Tibial nerve (tissue), 4 donors: ENCODE results near the gene AQP12B.

Experiments
- EP300 ChIP-seq, 2 donors: sonication (generic); formaldehyde crosslinking; IDR thresholded peaks; one replicate each; pipeline ENCODE4 v1.6.1; 2017; ENCODE audit warnings: antibody characterized with exemption in 2 of 2, mild to moderate bottlenecking in 1 of 2
- TF ChIP-seq, protein P1 (sequence below), 5 experiments: fragments of 200-600 bp in 3 of 5; fragments of 450-650 bp in 2 of 5; sonication (generic) in 3 of 5; IDR thresholded peaks; one replicate each; pipeline ENCODE4 v1.5.1; 2016 to 2019; ENCODE audit warnings: antibody characterized with exemption in 5 of 5, mild to moderate bottlenecking in 3 of 5, moderate library complexity in 2 of 5

- TF ChIP-seq, protein P1, sequence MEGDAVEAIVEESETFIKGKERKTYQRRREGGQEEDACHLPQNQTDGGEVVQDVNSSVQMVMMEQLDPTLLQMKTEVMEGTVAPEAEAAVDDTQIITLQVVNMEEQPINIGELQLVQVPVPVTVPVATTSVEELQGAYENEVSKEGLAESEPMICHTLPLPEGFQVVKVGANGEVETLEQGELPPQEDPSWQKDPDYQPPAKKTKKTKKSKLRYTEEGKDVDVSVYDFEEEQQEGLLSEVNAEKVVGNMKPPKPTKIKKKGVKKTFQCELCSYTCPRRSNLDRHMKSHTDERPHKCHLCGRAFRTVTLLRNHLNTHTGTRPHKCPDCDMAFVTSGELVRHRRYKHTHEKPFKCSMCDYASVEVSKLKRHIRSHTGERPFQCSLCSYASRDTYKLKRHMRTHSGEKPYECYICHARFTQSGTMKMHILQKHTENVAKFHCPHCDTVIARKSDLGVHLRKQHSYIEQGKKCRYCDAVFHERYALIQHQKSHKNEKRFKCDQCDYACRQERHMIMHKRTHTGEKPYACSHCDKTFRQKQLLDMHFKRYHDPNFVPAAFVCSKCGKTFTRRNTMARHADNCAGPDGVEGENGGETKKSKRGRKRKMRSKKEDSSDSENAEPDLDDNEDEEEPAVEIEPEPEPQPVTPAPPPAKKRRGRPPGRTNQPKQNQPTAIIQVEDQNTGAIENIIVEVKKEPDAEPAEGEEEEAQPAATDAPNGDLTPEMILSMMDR (IDR thresholded peaks at IDR 0.05): no peak
- TF ChIP-seq EP300 (IDR thresholded peaks at IDR 0.05): no peak
These were observed 53.7 kb downstream of the AQP12B start for GRCh38 chr2:240628808-240629618.
